Activated CD4-positive, alpha-beta memory T cell treated with anti-CD3 and anti-CD28 coated beads for 36 hours (primary cell): ENCODE measurements around the gene DHRS4. TPM values are rescaled to one million over a fixed set of nuclear protein-coding genes. Genes with fewer than 3 reads are reported as not detected.
"Not testable (repeated sequence)": the region's sequence is repeated elsewhere in the genome, so short reads cannot be mapped to it uniquely, and the experiment has no call there.

Experiments used
- CTCF ChIA-PET: fragments of 350-600 bp; sonication (Branson Sonifier 250); formaldehyde crosslinking; loops from one replicate; lab custom pipeline; 2021; ENCODE audit warnings: antibody characterized with exemption, inconsistent platforms; lab: Charles Lee
- POLR2A ChIA-PET: fragments of 350-600 bp; sonication (Branson Sonifier 250); formaldehyde crosslinking; loops from one replicate; lab custom pipeline; 2021; ENCODE audit warnings: antibody characterized with exemption; lab: Charles Lee
- DNase-seq: peaks from one replicate; pipeline ENCODE4 v3.0.0-alpha.2; 2020
- H3K27ac Mint-ChIP-seq: one replicate; pipeline ENCODE4 v1.8.0; 2021; ENCODE audit warnings: mixed read lengths
- H3K27me3 Mint-ChIP-seq: one replicate; pipeline ENCODE4 v1.8.0; 2021; ENCODE audit warnings: mixed read lengths
- H3K36me3 Mint-ChIP-seq: one replicate; pipeline ENCODE4 v1.8.0; 2021; ENCODE audit warnings: mixed read lengths
- H3K4me1 Mint-ChIP-seq: one replicate; pipeline ENCODE4 v1.8.0; 2021; ENCODE audit warnings: low read depth, mixed read lengths
- H3K4me3 Mint-ChIP-seq: one replicate; pipeline ENCODE4 v1.8.0; 2021; ENCODE audit warnings: mild to moderate bottlenecking, mixed read lengths
- H3K9me3 Mint-ChIP-seq: one replicate; pipeline ENCODE4 v1.8.0; 2021; ENCODE audit warnings: mixed read lengths
- intact Hi-C: fragments of 100-400 bp; cut with micrococcal nuclease; formaldehyde crosslinking; loops from one replicate; pipeline ENCODE4 v1.15.1; 2023
- total RNA-seq, 2 experiments: library from RNA; stranded (reverse); gene quantifications; one replicate each; pipeline ENCODE4 v1.2.3, GENCODE V29; 2021

Gene DHRS4
- total RNA-seq, 2 experiments from 2014 or later = 25.7 to 27.0 TPM

DNA sequence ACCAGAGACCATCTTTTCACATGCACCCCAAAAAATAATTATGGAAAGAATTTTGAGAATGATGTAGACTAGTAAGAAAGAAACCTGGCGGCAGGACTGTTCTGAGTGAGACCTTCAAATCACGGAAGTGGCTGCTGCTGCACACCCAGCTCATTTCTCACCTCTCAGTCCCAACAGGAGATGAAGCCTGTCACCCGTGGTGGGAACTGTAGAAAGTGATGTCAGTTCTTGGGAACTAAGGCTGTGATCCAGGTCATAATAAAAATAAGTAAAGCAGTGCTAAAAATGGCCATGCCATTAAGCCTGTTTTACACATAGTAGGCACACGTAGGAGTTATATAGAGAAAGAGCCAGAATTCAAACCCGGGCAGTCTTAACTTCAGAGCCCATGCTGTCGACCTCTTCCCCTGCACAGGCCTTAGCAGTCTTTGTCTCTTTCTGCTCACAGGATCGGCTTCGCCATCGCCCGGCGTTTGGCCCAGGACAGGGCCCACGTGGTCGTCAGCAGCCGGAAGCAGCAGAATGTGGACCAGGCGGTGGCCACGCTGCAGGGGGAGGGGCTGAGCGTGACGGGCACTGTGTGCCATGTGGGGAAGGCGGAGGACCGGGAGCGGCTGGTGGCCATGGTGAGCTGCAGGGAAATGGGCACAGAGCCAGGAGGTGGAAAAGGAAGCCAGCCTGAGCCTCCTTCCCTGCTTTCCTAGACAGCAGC is 36.3 kb downstream of the DHRS4 start:
- peak overlapping the region; percentile 79 for H3K27ac Mint-ChIP-seq
- intact Hi-C loops = loop anchor here (10.0 kb wide), 1 partner anchor 105 kb away; the partner anchor contains the start of gene PCK2
- peak overlapping the region; percentile 82 for H3K4me3 Mint-ChIP-seq
- H3K27me3 Mint-ChIP-seq, H3K9me3 Mint-ChIP-seq, H3K36me3 Mint-ChIP-seq, POLR2A ChIA-PET: not testable (repeated sequence)
- peak; percentile 68 for DNase-seq
- CTCF ChIA-PET = interaction anchor here (0.8 to 1.7 kb wide), 5 partner anchors 25 to 252 kb away, joined by 3 to 7 read pairs (median 4); partner anchors contain the start of gene TINF2
- H3K4me1 Mint-ChIP-seq = peaks cover 20% of the 10 kb centered on the region

DNA sequence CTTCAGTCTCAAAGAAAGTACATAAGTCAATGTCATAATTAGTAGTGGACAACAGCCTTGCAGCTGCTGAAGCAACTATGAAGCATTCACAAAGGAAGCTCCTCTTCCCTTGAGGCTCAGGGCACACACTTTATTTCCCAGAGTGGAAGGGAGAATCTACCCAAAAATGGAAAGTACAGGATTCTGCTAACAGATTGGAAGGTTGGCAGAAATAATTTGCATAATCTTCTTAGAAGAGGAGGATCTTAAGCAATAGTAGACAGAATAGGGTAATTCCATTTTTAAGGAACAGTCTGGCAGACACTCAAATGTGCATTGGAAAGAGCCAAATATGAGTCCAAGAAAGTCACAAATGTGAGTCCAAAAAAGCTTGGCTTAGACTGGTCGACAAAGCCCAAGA is 37.4 kb downstream of the DHRS4 start:
- peaks cover 20% of the 10 kb centered on the region for H3K4me1 Mint-ChIP-seq
- H3K27ac Mint-ChIP-seq, intact Hi-C loops, H3K9me3 Mint-ChIP-seq, POLR2A ChIA-PET, H3K36me3 Mint-ChIP-seq, DNase-seq, CTCF ChIA-PET, H3K27me3 Mint-ChIP-seq, H3K4me3 Mint-ChIP-seq: not testable (repeated sequence)

DNA sequence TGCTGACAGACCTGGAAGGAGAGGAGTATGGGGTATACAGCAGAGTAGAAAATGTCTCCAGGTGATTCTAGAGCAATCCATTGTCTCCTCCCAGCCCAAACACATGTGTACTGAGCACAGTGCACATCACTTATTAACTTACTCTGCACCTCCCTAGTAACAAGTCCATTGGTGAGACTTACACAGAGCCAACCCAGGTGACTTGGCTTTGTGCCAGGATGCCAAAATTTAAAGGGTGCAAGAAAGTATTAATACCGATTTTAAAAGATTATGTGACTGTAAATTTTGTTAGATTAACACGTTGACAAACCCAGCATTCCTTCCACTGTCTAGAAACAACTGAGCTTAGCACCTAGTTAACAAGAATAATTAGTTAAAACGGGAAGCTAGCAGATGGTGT is 39.5 kb downstream of the DHRS4 start:
- DNase-seq, H3K27ac Mint-ChIP-seq, CTCF ChIA-PET, H3K27me3 Mint-ChIP-seq, H3K9me3 Mint-ChIP-seq, H3K4me3 Mint-ChIP-seq, H3K36me3 Mint-ChIP-seq, POLR2A ChIA-PET, intact Hi-C loops: not testable (repeated sequence)
- peaks cover 17% of the 10 kb centered on the region for H3K4me1 Mint-ChIP-seq

DNA sequence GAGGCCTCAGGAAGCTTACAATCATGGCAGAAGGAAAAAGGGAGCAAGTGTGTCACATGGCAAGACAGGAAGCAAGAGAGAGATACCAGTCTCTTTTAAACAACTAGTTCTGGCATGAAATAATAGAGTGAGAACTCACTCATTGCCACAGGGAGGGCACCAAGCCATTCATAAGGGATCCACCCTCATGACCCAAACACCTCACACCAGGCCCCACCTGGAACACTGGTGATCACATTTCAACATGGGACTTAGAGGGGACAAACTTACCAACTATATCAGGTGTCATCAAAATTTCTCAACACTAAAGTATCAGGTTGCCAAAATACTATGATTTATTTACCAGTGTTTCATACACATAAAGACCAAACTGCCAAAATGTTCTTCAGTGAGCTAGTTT is 42.4 kb downstream of the DHRS4 start:
- H3K4me1 Mint-ChIP-seq, H3K27me3 Mint-ChIP-seq, H3K9me3 Mint-ChIP-seq, H3K36me3 Mint-ChIP-seq, H3K27ac Mint-ChIP-seq, POLR2A ChIA-PET, intact Hi-C loops, H3K4me3 Mint-ChIP-seq, DNase-seq, CTCF ChIA-PET: not testable (repeated sequence)

DNA sequence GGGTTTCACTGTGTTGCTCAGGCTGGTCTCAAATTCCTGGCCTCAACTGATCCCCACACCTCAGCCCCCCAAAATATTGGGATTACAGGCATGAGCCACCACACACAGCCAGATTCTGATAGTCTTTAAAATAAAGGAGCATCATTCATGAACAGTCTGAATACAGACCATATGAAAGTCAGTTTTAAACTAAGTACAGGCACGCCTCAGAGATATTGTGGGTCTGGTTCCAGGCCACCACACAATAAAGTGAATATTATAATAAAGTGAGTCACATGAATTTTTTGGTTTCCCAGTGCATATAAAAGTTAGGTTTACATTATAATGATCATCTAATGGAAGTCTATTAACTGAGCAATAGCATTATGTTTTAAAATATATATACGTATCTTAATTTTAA is 43.3 kb downstream of the DHRS4 start:
- H3K36me3 Mint-ChIP-seq, H3K27me3 Mint-ChIP-seq, CTCF ChIA-PET, intact Hi-C loops, H3K4me1 Mint-ChIP-seq, H3K9me3 Mint-ChIP-seq, POLR2A ChIA-PET, H3K4me3 Mint-ChIP-seq, H3K27ac Mint-ChIP-seq, DNase-seq: not testable (repeated sequence)

DNA sequence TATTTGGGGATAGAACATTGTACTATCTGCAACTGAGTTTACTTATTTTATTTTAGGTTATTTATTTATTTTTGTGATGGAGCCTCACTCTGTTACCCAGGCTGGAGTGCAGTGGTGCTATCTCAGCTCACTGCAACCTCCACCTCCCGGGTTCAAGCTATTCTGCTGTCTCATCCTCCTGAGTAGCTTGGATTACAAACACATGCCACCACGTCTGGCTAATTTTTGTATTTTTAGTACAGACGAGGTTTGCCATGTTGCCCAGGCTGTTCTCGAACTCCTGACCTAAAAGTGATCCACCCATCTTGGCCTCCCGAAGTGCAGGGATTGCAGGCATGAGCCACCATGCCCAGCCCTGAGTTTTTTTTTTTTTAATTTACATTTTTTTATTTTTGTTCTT is 46.1 kb downstream of the DHRS4 start:
- H3K4me1 Mint-ChIP-seq, H3K27me3 Mint-ChIP-seq, H3K9me3 Mint-ChIP-seq, CTCF ChIA-PET, intact Hi-C loops, H3K27ac Mint-ChIP-seq, H3K4me3 Mint-ChIP-seq, POLR2A ChIA-PET, DNase-seq, H3K36me3 Mint-ChIP-seq: not testable (repeated sequence)

DNA sequence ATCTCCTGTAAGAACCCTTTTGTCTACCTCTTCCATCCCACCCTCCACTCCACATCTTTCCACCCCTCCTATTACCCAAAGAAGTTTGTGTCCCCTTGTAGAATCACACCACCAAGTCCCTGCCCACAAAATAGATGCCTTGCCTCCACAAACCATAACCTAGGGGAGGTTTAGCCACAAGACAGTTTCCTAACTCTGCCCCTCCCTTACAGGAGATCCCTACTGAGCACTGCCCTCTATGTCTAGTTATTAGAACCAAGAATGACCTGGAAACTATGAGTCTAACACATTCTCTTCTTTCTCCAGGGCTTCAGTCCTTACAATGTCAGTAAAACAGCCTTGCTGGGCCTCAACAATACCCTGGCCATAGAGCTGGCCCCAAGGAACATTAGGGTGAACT is 47.5 kb downstream of the DHRS4 start:
- H3K36me3 Mint-ChIP-seq, DNase-seq, CTCF ChIA-PET, H3K9me3 Mint-ChIP-seq, POLR2A ChIA-PET, H3K4me3 Mint-ChIP-seq, H3K27ac Mint-ChIP-seq, H3K27me3 Mint-ChIP-seq, H3K4me1 Mint-ChIP-seq, intact Hi-C loops: not testable (repeated sequence)

DNA sequence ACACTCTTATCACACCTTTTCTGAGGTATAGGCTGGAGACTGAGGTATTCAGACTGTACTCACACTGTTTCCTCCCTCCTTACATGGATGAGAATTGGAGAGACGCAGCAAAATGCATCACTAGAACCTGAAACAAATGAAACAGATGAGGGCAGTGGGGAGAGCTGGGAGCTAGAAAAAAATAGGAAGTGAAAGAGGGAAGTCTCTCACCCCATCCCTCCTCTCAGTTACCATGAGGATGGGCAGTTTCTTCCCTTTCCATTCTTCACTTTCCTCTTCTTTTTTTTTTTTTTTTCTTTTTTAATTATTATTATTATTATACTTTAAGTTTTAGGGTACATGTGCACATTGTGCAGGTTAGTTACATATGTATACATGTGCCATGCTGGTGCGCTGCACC is 48.1 kb downstream of the DHRS4 start:
- H3K27ac Mint-ChIP-seq, H3K4me3 Mint-ChIP-seq, CTCF ChIA-PET, H3K9me3 Mint-ChIP-seq, DNase-seq, H3K36me3 Mint-ChIP-seq, H3K27me3 Mint-ChIP-seq, H3K4me1 Mint-ChIP-seq, intact Hi-C loops, POLR2A ChIA-PET: not testable (repeated sequence)

DNA sequence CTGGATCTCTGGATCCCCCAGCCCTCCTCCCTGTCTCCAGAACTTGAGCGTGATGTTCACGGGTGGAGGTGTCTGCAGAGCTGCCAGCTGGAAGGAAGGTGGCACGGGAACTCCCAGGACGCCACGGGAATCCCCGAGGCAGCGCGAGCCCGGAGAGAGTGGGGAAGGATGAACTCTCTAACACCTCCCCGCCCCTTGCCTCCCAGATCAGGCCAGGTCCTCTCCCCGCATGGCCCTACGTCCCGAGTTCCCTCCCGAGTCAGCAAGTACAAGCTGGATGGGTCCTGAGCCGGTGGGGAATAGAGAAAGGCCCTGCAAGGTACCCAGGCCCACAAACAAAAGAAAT is 52.9 kb downstream of the DHRS4 start:
- H3K27me3 Mint-ChIP-seq, H3K27ac Mint-ChIP-seq, intact Hi-C loops, POLR2A ChIA-PET, DNase-seq, H3K36me3 Mint-ChIP-seq, H3K9me3 Mint-ChIP-seq: not testable (repeated sequence)
- CTCF ChIA-PET = interaction anchor here (0.6 kb wide), 1 partner anchor 653 kb away, joined by 3 read pairs; no protein-coding TSS in a partner anchor
- Mint-ChIP-seq H3K4me1 (peaks cover 38% of the 10 kb centered on the region), H3K4me3 (peak overlapping the region; percentile 54)

DNA sequence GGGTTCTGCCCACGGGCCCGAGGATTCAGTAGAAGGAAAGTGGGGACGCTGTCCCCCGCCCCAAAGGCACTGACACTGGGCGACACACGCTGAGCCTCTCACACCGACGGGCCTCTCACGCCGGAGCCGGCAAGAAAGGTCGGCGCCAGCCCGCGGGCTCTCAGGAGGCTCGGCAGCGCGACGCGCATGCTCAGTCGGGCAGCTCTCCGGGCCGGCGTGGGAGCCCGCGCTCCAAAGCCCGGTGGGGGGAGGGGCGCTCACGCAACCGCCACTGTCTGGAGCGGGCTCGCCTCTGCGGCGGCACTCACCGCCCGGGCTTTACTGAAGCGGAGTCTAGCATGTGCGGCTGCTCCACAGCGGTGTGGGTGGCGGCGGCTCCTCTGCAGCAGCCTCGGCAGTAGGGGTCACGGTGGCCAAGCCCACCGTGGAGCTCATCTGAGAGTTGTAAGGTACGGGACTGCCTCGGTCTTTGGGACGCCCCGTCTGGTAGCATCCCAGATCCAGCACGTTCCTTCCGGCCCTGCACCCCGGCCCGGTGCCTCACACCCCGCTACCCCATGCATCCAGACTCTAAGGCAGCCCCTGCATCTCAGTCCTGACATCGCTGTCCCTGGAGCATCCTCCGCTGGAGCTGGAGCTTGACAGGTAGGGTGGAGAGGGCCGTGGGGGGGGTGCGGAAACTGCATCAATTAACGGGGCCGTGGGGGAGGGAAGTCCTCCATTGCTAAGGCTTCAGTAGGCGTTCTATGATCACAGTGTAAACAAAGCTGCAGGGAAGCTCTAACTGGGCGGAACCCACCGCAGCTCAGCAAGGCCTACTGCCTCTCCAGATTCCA is 53.5 kb downstream of the DHRS4 start:
- peak overlapping the region; percentile 64 for H3K27ac Mint-ChIP-seq
- DNase-seq = peak; percentile 78
- H3K9me3 Mint-ChIP-seq, H3K27me3 Mint-ChIP-seq, intact Hi-C loops, POLR2A ChIA-PET, H3K36me3 Mint-ChIP-seq: not testable (repeated sequence)
- CTCF ChIA-PET = interaction anchor here (0.6 to 3.0 kb wide), 2 partner anchors 102 to 654 kb away, joined by 3 to 9 read pairs; no protein-coding TSS in a partner anchor
- H3K4me3 Mint-ChIP-seq = peak overlapping the region; percentile 71
- peaks cover 38% of the 10 kb centered on the region for H3K4me1 Mint-ChIP-seq

DNA sequence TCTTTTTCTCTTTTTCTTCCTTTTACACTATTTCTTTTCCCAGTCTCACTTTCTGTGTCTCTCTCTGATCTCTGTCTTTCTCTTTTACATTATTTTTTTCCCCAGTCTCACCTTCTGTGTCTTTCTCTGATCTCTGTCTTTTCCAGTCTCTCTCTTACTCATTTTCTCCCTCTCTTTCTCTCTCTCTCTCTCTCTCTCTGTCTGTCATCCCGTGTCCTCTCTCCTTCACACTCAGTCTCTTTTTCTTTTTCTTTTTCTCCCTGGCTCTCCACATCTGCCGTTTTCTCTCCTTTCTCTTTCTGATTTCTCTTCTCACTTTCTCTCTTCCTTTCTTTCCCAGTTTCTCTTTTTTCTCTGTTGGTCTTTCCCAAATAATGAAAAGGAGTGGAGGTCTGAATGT is 57.5 kb downstream of the DHRS4 start:
- H3K27ac Mint-ChIP-seq = peak overlapping the region; percentile 30
- CTCF ChIA-PET = interaction anchor here (0.6 kb wide), 2 partner anchors 83 to 97 kb away, joined by 3 to 5 read pairs; no protein-coding TSS in a partner anchor
- peaks cover 38% of the 10 kb centered on the region for H3K4me1 Mint-ChIP-seq
- no peaks in the 10 kb centered on the region for H3K9me3 Mint-ChIP-seq
- intact Hi-C loops = no loop called here
- H3K27me3 Mint-ChIP-seq = no peaks in the 10 kb centered on the region
- no peak overlapping the region for H3K4me3 Mint-ChIP-seq
- DNase-seq = no peak
- POLR2A ChIA-PET = no interaction called here
- H3K36me3 Mint-ChIP-seq = no peaks in the 10 kb centered on the region

DNA sequence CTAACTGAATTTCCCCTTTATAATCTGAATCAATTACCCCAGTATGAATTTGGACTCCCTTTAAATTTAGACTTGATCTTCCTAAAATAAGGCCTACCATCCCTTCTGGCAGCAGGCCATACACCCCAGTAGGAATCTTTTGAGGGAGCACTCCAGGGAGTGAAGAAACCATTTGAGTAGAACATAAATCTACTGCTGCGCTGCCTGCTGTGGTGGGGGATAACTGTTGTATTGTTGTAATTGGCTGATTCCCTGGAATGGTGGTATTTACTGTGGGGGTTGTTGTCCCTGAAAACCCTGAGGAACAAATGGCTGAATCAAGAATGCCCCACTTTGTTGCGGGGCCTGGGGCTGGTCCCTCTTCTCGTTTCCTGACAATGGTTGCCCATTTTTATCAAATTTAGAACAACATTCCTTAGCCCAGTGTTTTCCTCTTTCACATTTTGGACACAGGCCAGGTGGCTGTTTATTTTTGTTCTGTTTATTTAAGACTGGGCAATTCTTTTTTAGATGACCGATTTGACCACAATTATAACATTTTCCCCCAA is 59.2 kb downstream of the DHRS4 start:
- DNase-seq, H3K36me3 Mint-ChIP-seq, H3K27me3 Mint-ChIP-seq, H3K4me3 Mint-ChIP-seq, H3K27ac Mint-ChIP-seq, H3K9me3 Mint-ChIP-seq, intact Hi-C loops, POLR2A ChIA-PET: not testable (repeated sequence)
- peaks cover 34% of the 10 kb centered on the region for H3K4me1 Mint-ChIP-seq
- CTCF ChIA-PET = interaction anchor here (1.2 to 1.5 kb wide), 2 partner anchors 78 to 82 kb away, joined by 3 to 8 read pairs; partner anchors contain the start of gene PCK2
